GM18498 (cell line): Measurements from ENCODE around the gene INTS4.
"Not testable (repeated sequence)": the region's sequence is repeated elsewhere in the genome, so short reads cannot be mapped to it uniquely, and the experiment has no call there.

Source experiments
- ATAC-seq: cut with Tn5 transposase; IDR thresholded peaks from one replicate; pipeline ENCODE4 v1.9.1; 2021; ENCODE audit warnings: mild to moderate bottlenecking, moderate library complexity; ENCODE audit not compliant: unreplicated experiment

INTS4 gene

DNA sequence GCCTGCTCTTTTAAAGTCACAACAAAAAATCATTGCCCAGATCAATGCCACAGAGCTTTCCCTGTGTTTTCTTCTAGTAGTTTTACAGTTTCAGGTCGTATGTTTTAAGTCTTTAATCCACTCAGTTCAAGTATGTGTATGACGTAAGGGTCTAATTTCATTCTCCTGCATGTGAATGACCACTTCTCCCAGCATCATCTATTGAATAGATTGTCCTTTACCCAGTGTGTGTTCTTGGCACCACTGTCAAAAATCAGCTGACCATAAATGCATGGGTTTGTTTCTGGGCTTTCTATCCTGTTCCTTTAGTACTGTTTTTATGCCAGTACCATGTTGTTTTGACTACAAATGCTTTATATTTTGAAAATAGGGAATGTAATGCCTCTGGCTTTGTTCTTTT, 28.1 kb downstream of the INTS4 start:
- ATAC-seq: no peak

DNA sequence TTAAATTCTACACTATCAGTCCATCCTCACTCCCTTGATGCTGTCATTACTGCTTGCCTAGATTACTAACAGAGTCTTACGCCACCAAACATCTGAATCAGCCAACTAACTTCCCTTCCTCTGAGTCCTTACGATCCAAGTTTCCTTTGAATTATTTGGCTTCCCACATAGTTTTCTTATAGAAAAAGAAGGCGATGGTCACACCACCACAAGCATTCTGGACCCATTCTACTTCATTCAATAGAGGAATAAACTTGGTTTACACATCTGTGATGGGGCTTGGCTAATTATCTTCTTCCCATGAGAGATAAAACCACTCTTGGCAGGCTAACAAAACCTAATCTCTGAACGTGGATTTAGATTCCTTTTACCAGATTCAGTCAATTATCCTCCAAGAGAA, 35.0 kb downstream of the INTS4 start:
- no peak for ATAC-seq

DNA sequence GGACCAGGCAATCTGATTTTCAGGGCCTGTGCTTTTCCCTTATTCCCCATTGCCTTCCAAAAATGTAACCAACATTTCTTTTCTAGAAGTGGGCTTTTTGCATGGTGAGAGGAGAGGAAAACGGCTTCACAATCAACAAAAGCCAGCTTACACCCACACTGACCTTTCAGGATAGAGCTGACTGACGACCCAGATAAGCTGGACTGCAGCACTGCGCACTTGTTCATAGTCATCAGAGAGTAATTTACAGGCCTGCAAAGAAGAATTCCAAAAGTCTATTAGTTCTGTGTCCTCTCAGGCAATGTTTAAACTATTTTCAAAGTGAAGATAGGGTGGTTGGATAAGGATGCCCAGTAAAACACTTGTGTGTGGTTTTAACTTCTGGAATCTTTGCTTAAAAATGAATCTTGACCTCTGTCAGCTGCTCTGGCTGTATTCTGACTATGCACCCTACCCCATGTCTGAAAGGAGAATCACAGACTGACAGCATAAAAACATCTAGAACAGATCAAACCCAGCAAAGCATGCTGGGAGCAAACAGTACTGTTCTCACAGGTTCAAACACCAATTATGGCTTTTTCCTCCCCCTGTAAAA, 35.8 kb downstream of the INTS4 start:
- not testable (repeated sequence) for ATAC-seq

DNA sequence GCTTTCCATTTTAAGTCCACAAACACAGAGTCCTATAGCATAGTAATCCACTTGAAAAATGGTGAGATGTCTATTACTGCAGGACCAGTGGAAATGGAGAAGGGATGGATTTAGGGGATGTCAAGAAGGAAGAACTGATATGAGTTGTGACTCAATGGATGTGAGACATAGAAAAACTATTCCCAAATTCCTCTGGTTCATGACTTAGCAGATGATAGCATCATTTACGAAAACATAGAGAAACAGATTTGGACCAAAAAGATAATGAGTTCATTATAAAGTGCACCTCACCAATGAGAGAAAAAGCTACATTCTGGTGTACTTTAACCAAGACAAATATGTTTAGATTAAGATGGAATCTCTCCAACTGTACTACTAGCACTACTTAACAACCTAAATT, 51.2 kb downstream of the INTS4 start:
- not testable (repeated sequence) for ATAC-seq

DNA sequence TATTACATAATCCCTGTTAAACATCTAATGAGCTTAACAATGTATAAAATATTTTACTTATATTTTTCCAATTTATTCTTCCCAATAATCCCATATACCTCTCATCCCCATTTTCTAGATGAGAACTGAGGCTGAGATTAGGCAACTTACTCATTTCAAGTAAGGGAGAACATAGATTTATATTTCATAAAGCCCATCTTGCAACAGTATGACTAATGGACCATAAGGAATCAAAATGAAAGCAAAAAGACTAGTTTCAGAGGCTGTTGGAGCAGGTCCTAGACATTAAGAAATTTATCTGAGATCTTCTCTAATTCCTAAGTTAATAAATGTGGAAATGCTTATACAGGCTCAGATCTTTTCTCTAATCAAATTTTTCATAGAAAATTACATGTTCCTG, 52.0 kb downstream of the INTS4 start:
- ATAC-seq: not testable (repeated sequence)

DNA sequence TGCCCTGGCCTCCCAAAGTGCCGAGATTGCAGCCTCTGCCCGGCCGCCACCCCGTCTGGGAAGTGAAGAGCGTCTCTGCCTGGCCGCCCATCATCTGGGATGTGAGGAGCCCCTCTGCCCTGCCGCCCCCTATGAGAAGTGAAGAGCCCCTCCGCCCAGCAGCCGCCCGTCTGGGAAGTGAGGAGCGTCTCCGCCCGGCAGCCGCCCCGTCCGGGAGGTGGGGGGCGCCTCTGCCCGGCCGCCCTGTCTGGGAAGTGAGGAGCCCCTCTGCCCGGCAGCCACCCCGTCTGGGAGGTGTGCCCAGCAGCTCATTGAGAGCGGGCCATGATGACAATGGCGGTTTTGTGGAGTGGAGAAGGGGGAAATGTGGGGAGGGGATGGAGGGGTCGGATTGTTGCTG, 60.9 kb downstream of the INTS4 start:
- not testable (repeated sequence) for ATAC-seq

DNA sequence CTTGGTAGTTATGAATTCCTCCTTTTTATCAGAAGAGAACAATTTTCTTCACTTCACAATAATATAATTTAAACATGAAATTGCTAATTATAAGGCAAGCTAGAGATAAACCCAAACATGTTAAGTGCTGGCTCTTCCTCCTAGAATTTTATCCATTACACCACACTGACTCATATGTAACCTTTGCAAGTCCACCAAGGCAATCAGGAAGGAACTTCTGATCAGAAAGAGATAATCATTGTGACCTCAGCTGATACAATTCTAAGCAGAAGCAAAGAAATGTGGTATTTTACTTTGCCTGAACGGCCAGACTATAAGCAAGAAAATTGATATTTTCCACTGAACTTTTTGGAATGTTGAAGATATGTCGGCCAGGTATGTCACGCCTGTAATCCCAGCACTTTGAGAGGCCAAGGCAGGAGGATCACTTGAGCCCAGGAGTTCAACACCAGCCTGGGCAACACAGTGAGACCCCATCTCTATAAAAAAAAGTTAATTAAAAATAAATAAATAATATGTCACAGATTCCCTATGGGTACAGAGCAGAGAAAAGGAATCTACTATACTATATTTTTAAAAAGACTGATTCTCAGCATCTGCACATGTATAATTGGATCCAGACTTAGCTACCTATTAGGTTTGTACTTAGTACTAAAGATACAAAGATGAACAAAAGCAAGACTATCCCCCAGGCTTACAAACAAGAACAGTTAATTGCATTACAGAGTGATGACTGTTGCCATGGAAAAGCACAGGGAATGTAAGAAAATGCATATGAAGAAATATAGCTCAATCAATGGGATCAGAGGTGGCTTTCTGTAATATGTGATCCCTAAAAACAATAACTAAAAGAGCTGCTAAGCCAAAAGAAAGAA, 63.9 kb downstream of the INTS4 start:
- ATAC-seq: not testable (repeated sequence)

DNA sequence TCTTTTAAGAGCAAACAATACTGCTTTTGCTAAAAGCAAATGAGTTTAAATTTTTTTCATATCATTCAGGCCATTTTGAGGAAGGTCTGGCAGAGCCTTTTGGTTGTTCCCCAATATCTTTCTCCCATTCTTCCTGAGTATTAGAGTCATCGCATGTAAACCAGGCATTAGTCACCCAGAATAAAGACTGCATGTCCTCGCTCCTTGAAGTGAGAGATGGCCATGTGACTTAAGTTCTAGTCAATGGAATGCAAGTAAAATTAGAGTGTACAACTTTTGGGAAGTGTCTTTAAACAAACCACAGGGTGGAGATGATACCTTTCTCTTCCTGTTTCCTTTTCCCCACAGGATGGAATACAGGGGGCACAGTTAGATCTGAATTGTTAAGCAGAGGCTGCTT, 76.8 kb downstream of the INTS4 start:
- ATAC-seq: not testable (repeated sequence)

DNA sequence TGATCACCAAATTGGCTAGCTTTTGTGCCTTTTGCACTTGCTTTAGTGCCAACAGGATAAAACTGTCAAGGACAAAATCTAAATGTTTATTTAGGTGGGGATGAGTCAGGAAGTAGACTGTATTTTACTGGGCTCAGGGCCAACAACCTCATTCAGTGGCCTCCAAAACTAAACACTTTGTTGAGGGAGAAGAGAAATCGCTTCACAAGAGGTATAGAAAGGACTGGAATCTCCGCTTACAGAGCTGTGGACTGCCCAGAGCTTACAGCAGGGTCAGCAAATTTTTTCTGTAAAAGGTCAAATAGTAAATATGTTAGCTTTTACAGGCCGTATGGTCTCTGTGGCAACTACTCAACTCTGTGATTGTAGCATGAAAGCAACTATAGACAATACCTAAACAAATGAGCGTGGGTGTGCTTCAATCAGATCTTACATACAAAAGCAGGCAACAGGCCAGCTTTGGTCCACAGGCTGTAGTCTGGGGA, 80.1 kb downstream of the INTS4 start:
- not testable (repeated sequence) for ATAC-seq

DNA sequence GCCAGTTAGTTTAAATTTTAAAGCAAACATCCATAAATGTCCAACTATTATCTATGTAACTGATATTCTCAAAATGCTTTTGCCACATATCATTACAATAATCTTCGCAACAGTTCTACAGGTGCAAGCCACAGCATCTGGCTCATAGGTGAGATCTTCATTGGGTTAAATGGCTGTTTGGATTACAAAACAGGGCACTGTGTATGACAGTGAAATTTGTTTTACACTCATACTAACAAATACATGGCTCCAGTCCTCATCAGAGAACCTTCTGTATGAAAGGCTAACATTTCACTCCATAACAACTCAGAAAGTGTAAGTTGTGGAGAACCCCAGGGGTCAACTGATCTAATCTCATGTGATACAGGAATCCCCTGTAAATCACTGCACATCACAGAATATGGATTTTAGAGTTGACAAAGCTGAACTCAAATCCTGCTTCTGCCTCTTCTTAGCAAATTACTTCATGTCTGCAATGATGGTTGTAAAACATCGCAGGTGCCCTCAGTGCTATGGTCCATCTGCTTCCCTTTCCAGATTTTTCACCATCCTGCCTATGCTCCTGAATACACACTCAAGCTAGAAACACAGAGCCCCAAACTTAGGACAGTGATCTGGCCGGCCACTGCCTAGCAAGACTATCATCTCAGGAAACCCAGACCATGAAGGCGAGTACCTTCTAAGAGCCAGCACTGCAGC, 80.7 kb downstream of the INTS4 start:
- ATAC-seq: not testable (repeated sequence)

DNA sequence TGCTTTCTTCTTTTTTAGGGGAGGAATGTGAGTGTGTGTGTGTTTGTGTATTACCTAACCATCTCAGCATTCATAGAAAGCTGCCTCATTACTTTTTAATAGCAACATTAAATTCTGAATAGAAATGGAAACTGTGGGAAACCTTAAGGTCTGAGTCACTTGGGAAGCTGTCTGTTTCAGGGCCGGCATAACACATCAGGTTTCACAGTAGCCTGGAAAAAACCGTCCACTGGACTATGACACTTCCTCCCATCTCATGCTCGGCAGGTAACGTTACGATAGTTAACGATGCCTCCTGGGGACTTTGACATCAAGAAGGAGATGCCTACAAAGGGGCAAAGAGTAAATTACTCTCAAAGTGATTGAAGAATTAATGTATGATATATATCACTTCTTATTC, 83.6 kb downstream of the INTS4 start:
- ATAC-seq: not testable (repeated sequence)

DNA sequence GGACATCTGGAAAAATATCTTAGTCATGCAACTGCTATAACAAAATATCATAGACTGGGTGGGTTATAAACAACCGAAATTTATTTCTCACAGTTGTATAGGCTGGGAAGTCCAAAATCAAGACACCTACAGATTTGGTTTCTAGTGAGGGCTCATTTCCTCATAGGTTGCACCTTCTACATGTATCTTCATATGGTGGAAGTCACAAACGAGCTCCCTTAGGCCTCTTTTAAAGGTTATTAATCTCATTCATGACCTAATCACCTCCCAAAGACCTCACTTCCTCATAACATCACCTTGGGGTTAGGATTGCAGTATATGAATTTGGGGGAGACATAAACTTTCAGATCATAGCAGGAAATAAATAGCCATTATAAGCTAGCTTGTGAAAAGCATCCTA, 85.2 kb downstream of the INTS4 start:
- no peak for ATAC-seq

DNA sequence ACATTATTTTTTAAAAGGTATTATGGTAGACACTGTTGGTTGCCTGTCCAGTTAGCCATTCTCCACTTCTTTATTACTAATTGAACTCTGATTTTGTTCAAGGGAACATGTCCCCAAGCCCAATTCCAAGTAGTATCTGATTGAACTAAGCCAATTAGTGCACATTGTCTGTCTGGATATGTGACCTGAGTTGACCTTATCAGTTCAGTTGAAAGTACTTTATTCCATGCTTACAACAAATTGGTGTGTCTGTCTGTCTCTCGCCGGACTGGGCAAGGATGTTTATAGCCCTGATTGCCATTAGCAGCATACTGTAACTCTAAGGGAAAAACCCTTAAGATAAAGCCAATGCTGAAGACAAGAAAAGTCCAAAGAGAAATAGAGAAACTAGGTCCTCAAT, 85.6 kb downstream of the INTS4 start:
- ATAC-seq: no peak

DNA sequence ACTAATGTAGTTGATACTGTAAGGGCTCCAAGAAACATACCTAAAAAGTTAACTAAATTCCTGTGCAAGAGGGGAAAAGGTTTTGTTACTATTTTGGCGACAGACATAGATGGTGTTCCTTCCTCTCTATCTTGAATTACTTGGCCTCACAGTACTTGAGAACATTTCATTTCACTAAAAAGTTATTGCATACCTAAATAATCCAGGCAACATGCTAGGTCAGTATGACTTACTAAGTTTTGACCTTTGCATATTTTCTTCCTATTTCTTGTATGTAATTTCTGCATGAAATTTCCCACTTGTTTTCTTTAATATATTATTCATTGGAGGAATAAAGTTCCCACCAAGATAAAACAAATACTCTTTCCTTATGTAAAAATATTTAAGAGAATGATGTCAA, 99.5 kb downstream of the INTS4 start:
- not testable (repeated sequence) for ATAC-seq

DNA sequence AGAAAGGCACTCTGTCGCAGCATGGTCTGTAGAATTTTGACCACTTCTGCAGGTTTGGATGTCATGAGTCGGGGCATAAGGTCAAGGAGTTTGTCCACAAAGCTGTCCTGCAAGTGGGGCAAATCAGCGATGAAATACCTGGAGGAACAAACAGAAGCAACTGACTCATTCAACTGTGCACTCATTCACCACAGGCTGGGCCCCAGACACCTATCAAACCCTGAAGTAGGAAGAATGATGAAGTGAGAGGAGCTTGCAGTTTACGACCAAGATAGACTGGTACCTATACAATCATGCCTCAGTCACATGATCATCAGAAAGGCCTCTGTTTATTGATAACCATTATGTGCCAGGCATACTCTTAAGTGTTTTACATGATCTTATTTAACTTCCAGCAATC, 102.8 kb downstream of the INTS4 start:
- ATAC-seq: not testable (repeated sequence)

DNA sequence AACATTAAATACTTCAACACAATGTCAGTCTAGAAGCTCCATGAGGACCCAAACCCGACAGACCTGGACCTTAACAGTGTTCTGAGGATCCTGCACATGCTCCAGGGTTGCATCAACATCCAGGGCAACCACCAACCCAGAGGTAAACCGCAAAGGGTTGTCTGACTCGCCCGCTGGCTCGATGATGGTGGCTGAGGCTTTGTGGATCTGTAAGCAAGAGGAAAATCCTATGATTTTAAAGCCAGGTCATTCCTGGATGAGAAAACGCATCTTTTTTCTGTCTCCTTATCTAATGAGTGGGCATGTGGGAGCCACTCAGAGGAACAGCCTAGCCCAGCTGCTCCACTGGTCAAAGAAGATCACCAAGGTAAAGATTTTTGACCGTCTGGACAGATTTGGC, 103.2 kb downstream of the INTS4 start:
- not testable (repeated sequence) for ATAC-seq

DNA sequence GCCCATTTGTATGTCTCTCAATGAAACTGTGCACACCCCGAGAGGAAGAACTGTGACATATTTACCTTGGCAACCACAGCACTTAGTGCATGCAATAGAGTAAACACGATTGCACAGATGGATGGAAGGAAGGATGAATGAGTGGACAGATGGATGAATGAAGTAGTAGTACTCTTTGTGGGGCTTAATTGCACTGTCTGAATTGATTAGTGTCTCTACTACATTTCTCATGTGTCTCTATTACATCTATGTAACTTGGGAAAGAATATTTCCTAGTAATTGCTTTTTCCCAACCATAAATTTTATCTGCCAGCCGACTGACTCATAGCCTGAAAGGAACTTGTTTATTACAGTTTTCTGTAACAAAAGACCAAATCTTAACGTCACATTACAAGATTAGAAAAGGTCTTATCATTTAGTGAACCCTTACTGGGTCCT, 103.8 kb downstream of the INTS4 start:
- ATAC-seq: not testable (repeated sequence)

DNA sequence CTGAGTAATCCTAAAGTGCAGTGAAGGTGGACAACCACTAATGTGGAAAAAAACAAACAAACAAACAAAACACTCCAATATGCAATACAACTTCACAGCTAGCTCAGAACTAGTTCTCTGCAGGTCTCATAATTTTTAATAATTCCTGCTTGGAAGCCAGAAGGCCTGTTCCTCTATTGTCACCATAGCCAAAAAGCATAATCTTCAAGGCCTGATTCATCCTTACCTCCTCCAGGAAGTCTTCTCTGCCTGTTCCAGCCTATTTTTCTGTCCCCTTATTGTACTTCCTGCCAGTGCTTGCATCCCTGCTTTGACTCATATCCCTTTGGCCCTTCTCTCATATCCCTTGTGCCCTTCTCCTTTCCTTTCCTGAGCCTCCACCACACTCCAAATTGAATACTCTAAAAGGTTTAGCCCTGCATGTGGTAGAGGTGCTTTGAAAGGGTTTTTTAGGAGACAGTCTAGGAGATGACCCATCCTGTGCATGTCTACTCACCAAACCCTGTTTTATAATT, 104.3 kb downstream of the INTS4 start:
- ATAC-seq: not testable (repeated sequence)

DNA sequence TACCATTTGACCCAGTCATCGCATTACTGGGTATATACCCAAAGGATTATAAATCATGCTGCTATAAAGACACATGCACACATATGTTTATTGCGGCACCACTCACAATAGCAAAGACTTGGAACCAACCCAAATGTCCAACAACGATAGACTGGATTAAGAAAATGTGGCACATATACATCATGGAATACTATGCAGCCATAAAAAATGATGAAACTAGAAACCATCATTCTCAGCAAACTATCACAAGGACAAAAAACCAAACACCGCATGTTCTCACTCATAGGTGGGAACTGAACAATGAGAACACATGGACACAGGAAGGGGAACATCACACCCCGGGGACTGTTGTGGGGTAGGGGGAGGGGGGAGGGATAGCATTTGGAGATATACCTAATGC, 105.4 kb downstream of the INTS4 start:
- ATAC-seq: not testable (repeated sequence)

DNA sequence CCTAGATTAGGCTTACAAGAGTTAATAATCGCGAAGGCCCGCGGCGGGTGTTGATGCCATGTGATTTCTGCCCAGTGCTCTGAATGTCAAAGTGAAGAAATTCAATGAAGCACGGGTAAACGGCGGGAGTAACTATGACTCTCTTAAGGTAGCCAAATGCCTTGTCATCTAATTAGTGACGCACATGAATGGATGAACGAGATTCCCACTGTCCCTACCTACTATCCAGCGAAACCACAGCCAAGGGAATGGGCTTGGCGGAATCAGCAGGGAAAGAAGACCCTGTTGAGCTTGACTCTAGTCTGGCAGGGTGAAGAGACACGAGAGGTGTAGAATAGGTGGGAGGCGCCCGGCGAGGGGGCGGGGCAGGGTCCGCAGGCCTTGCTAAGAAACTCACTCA, 108.1 kb downstream of the INTS4 start:
- ATAC-seq: no peak

DNA sequence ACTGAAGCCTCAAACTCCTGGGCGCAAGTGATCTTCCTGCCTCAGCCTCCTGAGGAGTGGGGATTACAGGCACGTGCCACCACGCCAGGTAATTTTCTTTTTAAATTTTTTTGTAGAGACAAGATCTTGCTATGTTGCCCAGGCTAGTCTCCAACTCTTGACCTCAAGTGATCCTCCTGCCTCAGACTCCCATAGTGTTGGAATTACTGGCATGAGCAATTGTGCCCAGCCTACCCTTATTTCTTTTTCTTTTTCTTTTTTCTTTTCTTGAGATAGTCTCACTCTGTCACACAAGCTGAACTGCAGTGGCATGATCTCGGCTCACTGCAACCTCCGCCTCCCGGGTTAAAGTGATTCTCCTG, 109.7 kb downstream of the INTS4 start:
- no peak for ATAC-seq
